SU-DHL-6 (cell line): Measurements from ENCODE around the gene ZNF613.

Experiments used
- H2AFZ ChIP-seq: fragments of 200-600 bp; sonication (generic); 2 replicates; pipeline ENCODE4 v1.6.1; 2014; ENCODE audit warnings: low read depth, mild to moderate bottlenecking, moderate library complexity, mixed read lengths, antibody characterized with exemption, low read length; ENCODE audit not compliant: severe bottlenecking
- H3F3A ChIP-seq: fragments of 200-600 bp; shearing (Covaris generic); 2 replicates; pipeline ENCODE4 v1.6.0; 2016; ENCODE audit warnings: antibody characterized with exemption, mild to moderate bottlenecking; ENCODE audit not compliant: insufficient read depth
- H3K27ac ChIP-seq: fragments of 200-600 bp; sonication (generic); 2 replicates; pipeline ENCODE4 v1.5.1; 2016; ENCODE audit warnings: low read depth, mild to moderate bottlenecking, low read length, moderate library complexity, mixed read lengths
- H3K27me3 ChIP-seq: fragments of 200-600 bp; sonication (generic), shearing (Covaris generic); 2 replicates; pipeline ENCODE4 v1.6.0; 2014; ENCODE audit warnings: mild to moderate bottlenecking, low read length
- H3K36me3 ChIP-seq: fragments of 200-600 bp; sonication (generic); 2 replicates; pipeline ENCODE4 v1.6.1; 2014; ENCODE audit warnings: mild to moderate bottlenecking, low read length, mixed read lengths
- H3K4me2 ChIP-seq: fragments of 300-600, 200-600 bp; shearing (Covaris generic), sonication (generic); 2 replicates; pipeline ENCODE4 v1.6.0; 2014; ENCODE audit warnings: low read length, low read depth, mild to moderate bottlenecking; ENCODE audit not compliant: poor library complexity, severe bottlenecking
- H3K4me3 ChIP-seq: fragments of 200-600 bp; sonication (generic); 2 replicates; pipeline ENCODE4 v1.5.1; 2014; ENCODE audit warnings: antibody characterized with exemption, low read length, mild to moderate bottlenecking, mixed read lengths; ENCODE audit not compliant: insufficient read depth, poor library complexity, severe bottlenecking
- H3K79me2 ChIP-seq: fragments of 200-600 bp; sonication (generic); 2 replicates; pipeline ENCODE4 v1.6.1; 2014; ENCODE audit warnings: mild to moderate bottlenecking, low read length, moderate library complexity; ENCODE audit not compliant: insufficient read depth
- H3K9ac ChIP-seq: fragments of 200-600 bp; sonication (generic); 2 replicates; pipeline ENCODE4 v1.7.0; 2014; ENCODE audit warnings: mild to moderate bottlenecking, low read length
- H3K9me2 ChIP-seq: fragments of 200-600 bp; sonication (generic); replicated peaks from 2 replicates; pipeline ENCODE4 v1.6.1; 2014; ENCODE audit warnings: low read length; ENCODE audit not compliant: insufficient read depth
- H3K9me3 ChIP-seq: fragments of 200-600 bp; sonication (generic); 2 replicates; pipeline ENCODE4 v1.6.1; 2014; ENCODE audit warnings: low read length, mixed read lengths; ENCODE audit not compliant: insufficient read depth
- H4K20me1 ChIP-seq: fragments of 200-600 bp; sonication (generic); 2 replicates; pipeline ENCODE4 v1.6.1; 2014; ENCODE audit warnings: low read depth, mild to moderate bottlenecking, antibody characterized with exemption, low read length, moderate library complexity, mixed read lengths
- CTCF ChIP-seq: fragments of 200-600 bp; sonication (generic); IDR thresholded peaks from one replicate; pipeline ENCODE4 v1.5.1; 2017; ENCODE audit warnings: antibody characterized with exemption, mild to moderate bottlenecking, low read length, moderate library complexity; ENCODE audit not compliant: insufficient read depth, poor library complexity, severe bottlenecking
- EZH2phosphoT487 ChIP-seq: fragments of 200-600 bp; sonication (generic), shearing (Covaris generic); conservative IDR thresholded peaks from 2 replicates; pipeline ENCODE4 v1.6.1; 2018; ENCODE audit warnings: mild to moderate bottlenecking, antibody characterized with exemption, low read length, moderate library complexity, mixed read lengths

The ZNF613 gene

GRCh38 chr19:51926426-51926783, 867 bp upstream of the ZNF613 start:
- peaks cover 33% of the 10 kb centered on the region for H3K9me3 ChIP-seq
- no peaks in the 10 kb centered on the region for H3K36me3 ChIP-seq
- no peaks in the 10 kb centered on the region for H3K27me3 ChIP-seq
- no peaks in the 10 kb centered on the region for H3K9me2 ChIP-seq
- no peak overlapping the region for H2AFZ ChIP-seq
- H3K4me2 ChIP-seq: no peak overlapping the region
- H3K4me3 ChIP-seq: no peak overlapping the region
- H4K20me1 ChIP-seq: no peaks in the 10 kb centered on the region
- no peaks in the 10 kb centered on the region for H3F3A ChIP-seq
- no peak overlapping the region for H3K9ac ChIP-seq
- no peaks in the 10 kb centered on the region for H3K79me2 ChIP-seq
- no peak for TF ChIP-seq CTCF
- no peak for TF ChIP-seq EZH2phosphoT487
- no peak overlapping the region for H3K27ac ChIP-seq

GRCh38 chr19:51927859-51928258, 587 bp downstream of the ZNF613 start:
- H3K9me3 ChIP-seq: peaks cover 22% of the 10 kb centered on the region
- H3K4me3 ChIP-seq: peak overlapping the region; percentile 45
- H3K9me2 ChIP-seq: no peaks in the 10 kb centered on the region
- H3K9ac ChIP-seq: peak overlapping the region; percentile 46
- H3K27ac ChIP-seq: no peak overlapping the region
- no peak overlapping the region for H2AFZ ChIP-seq
- no peaks in the 10 kb centered on the region for H3F3A ChIP-seq
- no peaks in the 10 kb centered on the region for H3K79me2 ChIP-seq
- H3K36me3 ChIP-seq: no peaks in the 10 kb centered on the region
- no peaks in the 10 kb centered on the region for H3K27me3 ChIP-seq
- H4K20me1 ChIP-seq: no peaks in the 10 kb centered on the region
- H3K4me2 ChIP-seq: peak overlapping the region; percentile 25
- TF ChIP-seq EZH2phosphoT487: no peak
- no peak for TF ChIP-seq CTCF

GRCh38 chr19:51931921-51932320, 4.6 kb downstream of the ZNF613 start:
- peaks cover 4% of the 10 kb centered on the region; the same call in 1 of the 2 replicates for H3K9me3 ChIP-seq
- no peaks in the 10 kb centered on the region for H3K9me2 ChIP-seq
- H3K4me2 ChIP-seq: no peak overlapping the region
- H3K27me3 ChIP-seq: no peaks in the 10 kb centered on the region
- no peak overlapping the region for H3K9ac ChIP-seq
- no peak overlapping the region for H2AFZ ChIP-seq
- H3K27ac ChIP-seq: no peak overlapping the region
- no peak for TF ChIP-seq CTCF
- TF ChIP-seq EZH2phosphoT487: no peak
- no peaks in the 10 kb centered on the region for H4K20me1 ChIP-seq
- H3K79me2 ChIP-seq: no peaks in the 10 kb centered on the region
- H3K4me3 ChIP-seq: no peak overlapping the region
- no peaks in the 10 kb centered on the region for H3K36me3 ChIP-seq
- H3F3A ChIP-seq: no peaks in the 10 kb centered on the region

- H4K20me1 ChIP-seq: no peaks in the 10 kb centered on the region
- no peak overlapping the region for H2AFZ ChIP-seq
- no peaks in the 10 kb centered on the region for H3K9me2 ChIP-seq
- H3K4me3 ChIP-seq: no peak overlapping the region
- no peak for TF ChIP-seq EZH2phosphoT487
- TF ChIP-seq CTCF: no peak
- H3K36me3 ChIP-seq: no peaks in the 10 kb centered on the region
- no peaks in the 10 kb centered on the region for H3F3A ChIP-seq
- no peak overlapping the region for H3K9ac ChIP-seq
- peaks cover 17% of the 10 kb centered on the region; the same call in 1 of the 2 replicates for H3K9me3 ChIP-seq
- H3K27me3 ChIP-seq: no peaks in the 10 kb centered on the region
- no peak overlapping the region for H3K4me2 ChIP-seq
- no peak overlapping the region for H3K27ac ChIP-seq
- no peaks in the 10 kb centered on the region for H3K79me2 ChIP-seq
Measured at GRCh38 chr19:51938936-51939335, 11.7 kb downstream of the ZNF613 start.
